ENCODE data around the gene NEGR1. TPM values are rescaled to one million over a fixed set of nuclear protein-coding genes. Genes with fewer than 3 reads are reported as not detected.
"Not testable (repeated sequence)": the region's sequence is repeated elsewhere in the genome, so short reads cannot be mapped to it uniquely, and the experiment has no call there.

The NEGR1 gene
- total and polyA plus RNA-seq, 8 donors: 1.2 to 35.4 (median 7.7) TPM

GRCh38 chr1:72271555-72272085, 10.7 kb downstream of the NEGR1 start:
- Histone ChIP-seq H3K4me1 (no peaks in the 10 kb centered on the region), H3K36me3 (no peaks in the 10 kb centered on the region), H3K27me3 (no peaks in the 10 kb centered on the region), H3K4me3 (no peak overlapping the region), H3K9me3 (no peaks in the 10 kb centered on the region), H3K27ac (no peak overlapping the region)
- TF ChIP-seq POLR2AphosphoS5 (IDR thresholded peaks at IDR 0.05) (no peak), POLR2A (IDR thresholded peaks at IDR 0.05) (no peak), CTCF (IDR thresholded peaks at IDR 0.05) (no peak), EP300 (IDR thresholded peaks at IDR 0.05) (no peak)
- no peak for DNase-seq
- intact Hi-C loops (cut with DNase I; ENCODE audit: low total_unique reads): no loop called here
- WGBS, 5 donors: 67 to 78% (median 75%) methylated on average over 6 of the region's 6 CpGs

GRCh38 chr1:72262735-72263134, 19.6 kb downstream of the NEGR1 start:
- 61 to 86% (median 79%) methylated on average over 2 of the region's 2 CpGs for WGBS, 5 donors
- intact Hi-C loops (cut with DNase I; ENCODE audit: low total_unique reads): no loop called here

GRCh38 chr1:72253132-72253531, 29.2 kb downstream of the NEGR1 start:
- Histone ChIP-seq H3K4me1 (no peaks in the 10 kb centered on the region), H3K9me3 (no peaks in the 10 kb centered on the region), H3K36me3 (no peaks in the 10 kb centered on the region), H3K27me3 (no peaks in the 10 kb centered on the region), H3K4me3 (no peak overlapping the region), H3K27ac (no peak overlapping the region)
- intact Hi-C loops (cut with DNase I; ENCODE audit: low total_unique reads): no loop called here
- peak in 1 of 2 donors; percentile 24 for DNase-seq
- TF ChIP-seq POLR2A (IDR thresholded peaks at IDR 0.05) (no peak), CTCF (IDR thresholded peaks at IDR 0.05) (no peak), EP300 (IDR thresholded peaks at IDR 0.05) (no peak), POLR2AphosphoS5 (IDR thresholded peaks at IDR 0.05) (no peak)

More at GRCh38 chr1:72262735-72263134, 19.6 kb downstream of the NEGR1 start:
- H3K4me3 ChIP-seq: no peak overlapping the region
- H3K9me3 ChIP-seq: no peaks in the 10 kb centered on the region
- H3K4me1 ChIP-seq: no peaks in the 10 kb centered on the region
- no peak for DNase-seq
- H3K36me3 ChIP-seq: no peaks in the 10 kb centered on the region
- H3K27ac ChIP-seq: no peak overlapping the region
- TF ChIP-seq CTCF (IDR thresholded peaks at IDR 0.05) (no peak), EP300 (IDR thresholded peaks at IDR 0.05) (no peak), POLR2A (IDR thresholded peaks at IDR 0.05) (no peak)
- H3K27me3 ChIP-seq: no peaks in the 10 kb centered on the region

- 93 to 100% (median 98%) methylated on average over 1 of the region's 1 CpG for WGBS, 5 donors
- Histone ChIP-seq H3K27me3 (no peaks in the 10 kb centered on the region), H3K9me3 (no peaks in the 10 kb centered on the region), H3K27ac (no peak overlapping the region), H3K36me3 (no peaks in the 10 kb centered on the region), H3K4me1 (no peaks in the 10 kb centered on the region), H3K4me3 (no peak overlapping the region)
- DNase-seq: no peak
- intact Hi-C loops (cut with DNase I; ENCODE audit: low total_unique reads): no loop called here
- TF ChIP-seq POLR2AphosphoS5 (IDR thresholded peaks at IDR 0.05) (no peak), CTCF (IDR thresholded peaks at IDR 0.05) (no peak), EP300 (IDR thresholded peaks at IDR 0.05) (no peak), POLR2A (IDR thresholded peaks at IDR 0.05) (no peak)
Measured at GRCh38 chr1:72241397-72241796, 40.9 kb downstream of the NEGR1 start.

GRCh38 chr1:72235931-72236330, 46.4 kb downstream of the NEGR1 start:
- H3K4me1 ChIP-seq; H3K4me3 ChIP-seq; intact Hi-C loops (cut with DNase I; ENCODE audit: low total_unique reads); H3K9me3 ChIP-seq; H3K27me3 ChIP-seq; H3K36me3 ChIP-seq; H3K27ac ChIP-seq; DNase-seq: not testable (repeated sequence)

All from stomach (tissue), 9 donors.